Measurements from ENCODE around the gene HARBI1. TPM values are rescaled to one million over a fixed set of nuclear protein-coding genes. Genes with fewer than 3 reads are reported as not detected.

The HARBI1 gene
- total RNA-seq, 1 donor from 2014 or later, result 4.7 TPM

DNA sequence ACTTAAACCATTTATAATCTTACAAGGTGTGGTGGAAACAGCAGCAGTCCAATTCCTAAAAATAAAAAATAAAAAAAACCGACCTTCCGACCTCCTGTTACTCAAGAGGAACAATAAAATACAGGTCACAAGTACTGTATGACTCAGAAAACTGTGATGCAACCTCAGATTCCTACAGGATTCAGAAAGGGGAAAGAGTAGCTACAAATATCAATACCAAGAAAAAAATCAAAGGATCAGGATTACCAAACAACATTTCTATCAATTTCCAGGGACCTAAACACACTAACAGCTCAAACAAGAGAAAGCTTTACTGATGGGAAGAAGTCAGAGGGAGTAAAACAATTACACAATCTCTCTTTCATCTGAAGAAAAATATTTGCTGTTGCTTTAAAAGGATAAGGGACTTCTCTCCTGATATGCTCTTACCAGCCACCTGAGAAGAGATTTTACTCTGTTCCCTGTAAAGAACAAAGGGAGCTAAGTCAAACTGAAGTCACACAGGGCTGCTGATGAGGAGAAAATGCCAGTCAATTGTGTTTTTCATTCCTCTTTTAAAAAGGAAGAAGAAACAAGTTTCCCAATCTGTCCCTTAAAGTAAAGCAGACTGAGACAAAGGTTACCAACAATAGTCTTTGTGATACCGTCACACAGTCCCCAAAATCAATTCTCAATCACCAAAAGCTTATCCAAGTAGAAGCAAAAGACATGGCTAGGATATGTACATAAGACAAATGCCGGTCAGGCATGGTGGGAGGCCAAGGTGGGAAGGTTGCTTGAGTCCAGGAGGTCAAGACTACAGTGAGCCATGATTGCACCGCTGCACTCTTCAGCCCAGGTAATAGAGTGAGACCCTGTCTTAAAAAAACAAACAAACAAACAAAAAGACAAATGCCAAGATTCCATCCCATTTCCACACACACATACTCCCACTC lies 62.5 kb downstream of the HARBI1 start:
- no peak for DNase-seq (ENCODE audit: low spot score)

GRCh38 chr11:46553814-46554212 lies 63.2 kb downstream of the HARBI1 start:
- no peak for DNase-seq (ENCODE audit: low spot score)

Other genes starting within 250 kb of the HARBI1 start
- 106 TPM for gene MDK, start 235.6 kb downstream of the HARBI1 start, total RNA-seq
- gene CHRM4, start 225.5 kb downstream of the HARBI1 start, total RNA-seq, result not detected
- gene AMBRA1, start 23.2 kb downstream of the HARBI1 start, total RNA-seq, result 42.1 TPM
- gene ATG13, start 326 bp upstream of the HARBI1 start, total RNA-seq, result 91.0 TPM
- 138 TPM for gene ARHGAP1, start 83.4 kb upstream of the HARBI1 start, total RNA-seq
- 12.9 TPM for gene ZNF408, start 83.8 kb upstream of the HARBI1 start, total RNA-seq
- 21.4 TPM for gene F2, start 102.0 kb upstream of the HARBI1 start, total RNA-seq
- gene CKAP5, start 229.1 kb upstream of the HARBI1 start, total RNA-seq, result 64.6 TPM

Data from mucosa of gallbladder (tissue), 1 donor.